ENCODE data around the gene UMPS.

- TF ChIP-seq, protein P1, sequence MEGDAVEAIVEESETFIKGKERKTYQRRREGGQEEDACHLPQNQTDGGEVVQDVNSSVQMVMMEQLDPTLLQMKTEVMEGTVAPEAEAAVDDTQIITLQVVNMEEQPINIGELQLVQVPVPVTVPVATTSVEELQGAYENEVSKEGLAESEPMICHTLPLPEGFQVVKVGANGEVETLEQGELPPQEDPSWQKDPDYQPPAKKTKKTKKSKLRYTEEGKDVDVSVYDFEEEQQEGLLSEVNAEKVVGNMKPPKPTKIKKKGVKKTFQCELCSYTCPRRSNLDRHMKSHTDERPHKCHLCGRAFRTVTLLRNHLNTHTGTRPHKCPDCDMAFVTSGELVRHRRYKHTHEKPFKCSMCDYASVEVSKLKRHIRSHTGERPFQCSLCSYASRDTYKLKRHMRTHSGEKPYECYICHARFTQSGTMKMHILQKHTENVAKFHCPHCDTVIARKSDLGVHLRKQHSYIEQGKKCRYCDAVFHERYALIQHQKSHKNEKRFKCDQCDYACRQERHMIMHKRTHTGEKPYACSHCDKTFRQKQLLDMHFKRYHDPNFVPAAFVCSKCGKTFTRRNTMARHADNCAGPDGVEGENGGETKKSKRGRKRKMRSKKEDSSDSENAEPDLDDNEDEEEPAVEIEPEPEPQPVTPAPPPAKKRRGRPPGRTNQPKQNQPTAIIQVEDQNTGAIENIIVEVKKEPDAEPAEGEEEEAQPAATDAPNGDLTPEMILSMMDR (IDR thresholded peaks at IDR 0.05), result no peak
- no peak for TF ChIP-seq POLR2A (IDR thresholded peaks at IDR 0.05)
These were observed 34.5 kb downstream of the UMPS start for GRCh38 chr3:124764746-124765145.
